Dendritic cell treated with granulocyte-macrophage colony-stimulating factor and Interleukin-4, amounts not matched to agents 40 ng/mL and 50 ng/mL, for 4 days (primary cell): ENCODE results near the gene TRIM54.
"Not testable (repeated sequence)": the region's sequence is repeated elsewhere in the genome, so short reads cannot be mapped to it uniquely, and the experiment has no call there.

Experiments
- H3K27ac Mint-ChIP-seq: one replicate; pipeline ENCODE4 v1.8.0; 2022; ENCODE audit warnings: mild to moderate bottlenecking, mixed read lengths
- H3K27me3 Mint-ChIP-seq: one replicate; pipeline ENCODE4 v1.8.0; 2022; ENCODE audit warnings: mild to moderate bottlenecking, mixed read lengths
- H3K36me3 Mint-ChIP-seq: one replicate; pipeline ENCODE4 v1.8.0; 2022; ENCODE audit warnings: low read depth, mixed read lengths
- H3K4me1 Mint-ChIP-seq: one replicate; pipeline ENCODE4 v1.8.0; 2022; ENCODE audit warnings: low read depth, mixed read lengths
- H3K4me3 Mint-ChIP-seq: one replicate; pipeline ENCODE4 v1.8.0; 2022; ENCODE audit warnings: mild to moderate bottlenecking, moderate library complexity, mixed read lengths
- H3K9me3 Mint-ChIP-seq: one replicate; pipeline ENCODE4 v1.8.0; 2022; ENCODE audit warnings: mixed read lengths
- intact Hi-C: fragments of 100-400 bp; cut with micrococcal nuclease; formaldehyde crosslinking; loops from one replicate; pipeline ENCODE4 v1.15.0; 2022

TRIM54 gene

DNA sequence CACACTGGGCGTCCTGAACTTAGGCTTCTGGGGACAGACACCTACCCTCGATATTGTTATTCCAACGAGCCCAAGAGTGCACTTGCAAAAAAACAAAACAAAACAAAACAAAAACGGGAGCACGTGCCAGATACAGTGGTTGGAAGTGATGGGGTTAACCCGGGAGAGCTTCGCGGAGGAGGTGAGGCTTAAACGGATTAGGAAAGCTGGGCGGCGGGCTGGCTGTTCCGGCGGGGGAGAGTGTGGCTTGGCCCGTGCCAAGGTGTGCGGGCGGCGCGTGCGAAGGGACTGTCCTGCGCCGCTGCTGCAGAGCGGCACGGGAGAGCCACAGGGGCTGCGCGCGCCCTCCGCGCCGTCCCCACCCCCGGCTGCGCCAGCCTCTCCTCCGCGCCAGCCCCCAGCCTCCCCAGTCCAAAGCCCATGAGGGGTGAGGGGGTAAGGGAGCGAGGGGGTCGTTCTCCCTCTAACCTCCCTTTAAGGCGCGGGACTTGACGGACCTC lies 17.9 kb upstream of the TRIM54 start:
- no peaks in the 10 kb centered on the region for H3K9me3 Mint-ChIP-seq
- H3K36me3 Mint-ChIP-seq = no peaks in the 10 kb centered on the region
- intact Hi-C loops = no loop called here
- H3K4me3 Mint-ChIP-seq = peak overlapping the region; percentile 78
- H3K4me1 Mint-ChIP-seq = peaks cover 20% of the 10 kb centered on the region
- peaks cover 32% of the 10 kb centered on the region for H3K27me3 Mint-ChIP-seq
- H3K27ac Mint-ChIP-seq = no peak overlapping the region

DNA sequence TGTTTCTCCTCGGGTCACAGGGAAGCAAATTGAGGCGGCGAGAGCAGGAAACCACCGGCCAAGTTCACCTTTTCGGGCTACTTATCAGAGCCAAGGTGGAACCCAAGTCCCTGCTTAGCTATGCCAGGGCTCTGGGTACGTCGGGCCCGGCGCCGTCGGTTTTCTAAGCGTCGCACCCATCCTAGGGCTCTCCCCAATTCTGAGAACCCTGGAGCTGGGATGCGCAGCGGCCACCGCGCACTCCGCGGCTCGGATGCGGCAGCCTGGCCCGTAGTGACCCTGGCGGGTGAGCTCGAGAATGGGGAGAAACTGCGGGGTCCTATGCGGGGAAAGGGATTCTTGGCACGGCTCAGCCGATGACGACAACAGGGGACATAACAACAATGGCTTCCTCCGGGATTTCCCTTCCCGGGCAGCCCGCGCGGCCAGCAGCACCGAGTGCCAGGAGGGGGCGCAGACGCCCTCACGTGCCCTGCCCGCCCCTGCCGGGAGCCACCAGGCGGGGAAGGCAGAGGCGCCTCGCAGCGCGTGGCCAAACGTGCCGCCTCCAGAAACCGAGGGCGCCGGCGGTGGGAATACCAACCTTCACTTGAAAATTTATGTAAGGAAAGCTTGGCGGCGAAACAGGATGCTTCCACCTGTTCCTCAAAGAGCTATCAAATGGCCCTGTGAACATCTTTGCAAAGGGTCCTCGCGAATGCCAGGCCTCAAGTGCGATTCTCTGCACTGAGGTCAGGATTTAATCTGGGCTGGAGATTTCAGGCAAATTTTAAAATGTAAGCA lies 17.3 kb upstream of the TRIM54 start:
- Mint-ChIP-seq H3K9me3 (no peaks in the 10 kb centered on the region), H3K27ac (no peak overlapping the region), H3K4me3 (peak overlapping the region; percentile 78), H3K27me3 (peaks cover 31% of the 10 kb centered on the region), H3K4me1 (peaks cover 20% of the 10 kb centered on the region), H3K36me3 (no peaks in the 10 kb centered on the region)
- intact Hi-C loops = no loop called here

DNA sequence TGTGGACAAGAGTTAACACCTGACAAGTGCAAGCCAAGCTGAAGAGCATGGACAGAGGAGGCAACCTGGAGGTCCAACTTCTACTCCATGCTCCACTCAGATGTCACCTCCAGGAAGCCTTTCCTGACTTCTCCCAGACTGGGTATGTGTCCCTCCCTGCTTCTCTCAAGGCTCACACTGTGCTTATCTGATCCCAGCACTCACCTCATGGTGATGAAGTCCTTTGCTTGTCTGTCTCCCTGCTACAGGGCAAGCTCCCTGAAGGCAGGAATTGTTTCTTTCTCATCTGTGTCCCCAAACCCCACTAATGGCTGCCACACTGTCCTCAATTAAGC lies 16.7 kb upstream of the TRIM54 start:
- intact Hi-C loops = no loop called here
- Mint-ChIP-seq H3K36me3 (no peaks in the 10 kb centered on the region), H3K4me3 (no peak overlapping the region), H3K4me1 (peaks cover 20% of the 10 kb centered on the region), H3K9me3 (no peaks in the 10 kb centered on the region), H3K27me3 (peaks cover 28% of the 10 kb centered on the region), H3K27ac (no peak overlapping the region)

DNA sequence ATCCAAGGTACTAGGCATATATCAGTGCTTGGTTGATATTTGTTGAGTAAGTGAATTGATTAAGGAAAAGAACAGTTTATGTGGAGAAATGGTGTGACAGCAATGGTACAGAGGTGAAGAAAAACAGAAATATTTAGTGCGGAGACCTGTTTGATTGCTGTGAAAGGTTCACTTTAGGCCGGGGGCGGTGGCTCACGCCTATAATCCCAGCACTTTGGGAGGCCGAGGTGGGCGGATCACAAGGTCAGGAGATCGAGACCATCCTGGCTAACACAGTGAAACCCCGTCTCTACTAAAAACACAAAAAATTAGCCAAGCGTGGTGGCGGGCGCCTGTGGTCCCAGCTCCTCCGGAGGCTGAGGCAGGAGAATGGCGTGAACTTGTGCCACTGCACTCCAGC lies 13.9 kb upstream of the TRIM54 start:
- H3K4me3 Mint-ChIP-seq, intact Hi-C loops, H3K27ac Mint-ChIP-seq, H3K36me3 Mint-ChIP-seq, H3K9me3 Mint-ChIP-seq: not testable (repeated sequence)
- peaks cover 18% of the 10 kb centered on the region for H3K27me3 Mint-ChIP-seq
- H3K4me1 Mint-ChIP-seq = peaks cover 11% of the 10 kb centered on the region

DNA sequence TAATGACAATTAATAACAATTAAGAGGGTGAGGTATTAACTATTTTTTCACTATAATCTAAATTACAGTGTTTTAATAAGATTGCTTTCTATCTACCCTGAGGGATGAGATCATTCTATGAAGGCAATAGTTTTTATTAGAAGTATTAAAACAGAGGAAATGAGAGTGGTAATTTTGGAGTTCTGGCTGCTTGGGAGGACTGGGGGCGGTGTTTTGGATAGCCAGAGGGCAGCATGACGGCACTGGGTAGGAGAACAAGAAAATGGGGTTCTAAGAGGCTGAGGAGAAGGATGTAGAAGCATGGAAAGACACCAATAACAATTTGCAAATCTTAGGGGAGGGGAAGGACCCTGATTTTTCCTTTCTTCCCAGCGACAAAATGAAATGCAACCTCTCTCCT lies 12.1 kb upstream of the TRIM54 start:
- H3K27me3 Mint-ChIP-seq = peaks cover 21% of the 10 kb centered on the region

DNA sequence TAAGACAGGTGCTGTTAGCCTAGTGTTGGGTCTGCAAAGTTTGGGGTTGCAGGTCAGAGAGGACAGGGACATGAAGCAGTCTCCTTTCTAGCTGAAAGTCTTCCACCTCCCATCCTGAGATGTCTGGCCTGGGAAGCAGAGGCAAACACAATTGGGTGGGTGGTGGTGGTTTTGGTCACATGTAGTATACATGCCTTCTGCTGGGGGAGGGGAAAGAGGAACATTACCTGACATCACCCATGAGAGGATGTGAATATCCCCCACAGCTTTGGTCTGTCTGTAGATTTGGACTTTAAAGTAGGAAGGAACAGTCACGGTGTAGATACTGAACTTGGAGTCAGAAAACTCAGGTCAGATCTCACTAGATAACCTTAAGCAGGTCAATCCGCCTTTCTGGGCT lies 11.6 kb upstream of the TRIM54 start:
- Mint-ChIP-seq H3K27me3 (peaks cover 21% of the 10 kb centered on the region), H3K4me1 (no peaks in the 10 kb centered on the region), H3K27ac (no peak overlapping the region), H3K36me3 (no peaks in the 10 kb centered on the region), H3K4me3 (no peak overlapping the region), H3K9me3 (no peaks in the 10 kb centered on the region)
- intact Hi-C loops = no loop called here

More for the DNA sequence above, 12.1 kb upstream of the TRIM54 start:
- no peaks in the 10 kb centered on the region for H3K4me1 Mint-ChIP-seq
- no peaks in the 10 kb centered on the region for H3K9me3 Mint-ChIP-seq
- no peaks in the 10 kb centered on the region for H3K36me3 Mint-ChIP-seq
- intact Hi-C loops = no loop called here
- H3K4me3 Mint-ChIP-seq = no peak overlapping the region
- no peak overlapping the region for H3K27ac Mint-ChIP-seq

DNA sequence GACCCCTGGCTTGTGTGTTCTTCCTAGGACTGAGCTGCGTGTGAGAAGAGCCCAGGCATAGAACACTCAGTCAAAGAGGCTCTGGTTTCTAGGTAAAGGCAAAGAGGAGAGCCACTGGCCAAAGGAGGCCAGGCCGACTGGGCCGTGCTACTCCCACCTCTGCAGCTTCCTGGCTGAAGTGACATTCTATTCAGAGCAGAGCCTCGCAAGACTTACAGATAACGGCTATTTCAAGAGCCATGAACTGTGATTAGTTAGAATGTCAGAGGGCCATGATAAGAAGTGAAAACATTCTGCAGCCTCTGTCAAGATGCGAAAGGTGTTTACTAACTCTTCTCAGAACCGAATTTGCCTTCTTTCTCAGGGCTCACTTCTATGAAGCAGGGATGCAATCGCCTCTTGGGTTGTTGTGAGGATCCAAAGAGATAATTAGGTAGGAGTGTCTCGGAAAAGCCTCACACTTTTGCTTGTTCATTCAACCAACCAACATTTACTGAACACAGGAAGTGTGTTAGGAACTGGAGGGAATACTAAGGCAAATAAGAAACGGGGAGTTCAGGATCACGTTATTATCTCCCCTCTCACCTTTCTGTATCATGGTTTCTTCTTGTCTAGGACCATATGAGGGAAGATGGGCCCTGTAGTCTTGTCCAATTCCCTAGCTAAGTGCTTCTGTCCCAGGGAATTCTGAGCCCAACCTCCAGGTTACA lies 10.4 kb upstream of the TRIM54 start:
- H3K27me3 Mint-ChIP-seq = peaks cover 22% of the 10 kb centered on the region
- no peak overlapping the region for H3K4me3 Mint-ChIP-seq
- H3K4me1 Mint-ChIP-seq = no peaks in the 10 kb centered on the region
- intact Hi-C loops = no loop called here
- H3K36me3 Mint-ChIP-seq = no peaks in the 10 kb centered on the region
- no peak overlapping the region for H3K27ac Mint-ChIP-seq
- H3K9me3 Mint-ChIP-seq = no peaks in the 10 kb centered on the region

DNA sequence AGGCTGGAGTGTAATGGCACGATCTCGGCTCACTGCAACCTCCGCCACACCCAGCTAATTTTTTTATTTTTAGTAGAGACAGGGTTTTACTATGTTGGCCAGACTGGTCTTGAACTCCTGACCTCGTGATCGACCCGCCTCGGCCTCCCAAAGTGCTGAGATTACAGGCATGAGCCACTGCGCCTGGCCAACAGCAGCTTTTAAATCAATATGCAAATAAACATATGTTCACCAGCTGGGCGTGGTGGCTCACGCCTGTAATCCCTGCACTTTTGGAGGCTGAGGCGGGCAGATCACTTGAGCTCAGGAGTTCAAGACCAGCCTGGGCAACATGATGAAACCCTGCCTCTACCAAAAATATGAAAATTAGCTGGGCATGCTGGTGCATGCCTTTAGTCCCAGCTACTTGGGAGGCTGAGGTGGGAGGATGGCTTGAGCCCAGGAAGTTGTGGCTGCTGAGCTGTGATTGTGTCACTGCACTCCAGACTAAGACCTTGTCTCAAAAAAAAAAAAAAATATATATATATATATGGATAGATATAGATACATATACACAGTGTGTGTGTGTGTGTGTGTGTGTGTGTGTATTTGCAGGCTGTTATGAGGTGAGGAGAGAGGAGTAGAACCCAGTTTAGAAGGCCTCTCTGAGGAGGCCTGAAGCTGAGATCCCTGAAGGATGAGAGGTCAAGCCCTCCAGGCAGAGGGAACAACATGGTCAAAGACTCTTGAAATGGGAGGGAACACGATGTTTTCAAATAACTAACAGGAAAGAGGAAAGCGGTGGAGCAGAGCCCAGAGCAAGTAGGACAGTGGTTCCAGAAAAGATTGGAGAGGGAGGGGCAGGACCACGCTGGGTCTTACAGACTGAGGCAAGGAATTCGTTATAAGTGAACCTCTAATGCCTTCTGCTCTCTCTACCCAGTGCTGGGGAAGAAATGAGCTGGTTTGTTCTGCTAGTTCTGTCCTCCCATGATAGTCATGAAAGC lies 9.4 kb upstream of the TRIM54 start:
- H3K9me3 Mint-ChIP-seq, H3K4me1 Mint-ChIP-seq, H3K27ac Mint-ChIP-seq, H3K4me3 Mint-ChIP-seq, H3K36me3 Mint-ChIP-seq, intact Hi-C loops: not testable (repeated sequence)
- peaks cover 29% of the 10 kb centered on the region for H3K27me3 Mint-ChIP-seq

DNA sequence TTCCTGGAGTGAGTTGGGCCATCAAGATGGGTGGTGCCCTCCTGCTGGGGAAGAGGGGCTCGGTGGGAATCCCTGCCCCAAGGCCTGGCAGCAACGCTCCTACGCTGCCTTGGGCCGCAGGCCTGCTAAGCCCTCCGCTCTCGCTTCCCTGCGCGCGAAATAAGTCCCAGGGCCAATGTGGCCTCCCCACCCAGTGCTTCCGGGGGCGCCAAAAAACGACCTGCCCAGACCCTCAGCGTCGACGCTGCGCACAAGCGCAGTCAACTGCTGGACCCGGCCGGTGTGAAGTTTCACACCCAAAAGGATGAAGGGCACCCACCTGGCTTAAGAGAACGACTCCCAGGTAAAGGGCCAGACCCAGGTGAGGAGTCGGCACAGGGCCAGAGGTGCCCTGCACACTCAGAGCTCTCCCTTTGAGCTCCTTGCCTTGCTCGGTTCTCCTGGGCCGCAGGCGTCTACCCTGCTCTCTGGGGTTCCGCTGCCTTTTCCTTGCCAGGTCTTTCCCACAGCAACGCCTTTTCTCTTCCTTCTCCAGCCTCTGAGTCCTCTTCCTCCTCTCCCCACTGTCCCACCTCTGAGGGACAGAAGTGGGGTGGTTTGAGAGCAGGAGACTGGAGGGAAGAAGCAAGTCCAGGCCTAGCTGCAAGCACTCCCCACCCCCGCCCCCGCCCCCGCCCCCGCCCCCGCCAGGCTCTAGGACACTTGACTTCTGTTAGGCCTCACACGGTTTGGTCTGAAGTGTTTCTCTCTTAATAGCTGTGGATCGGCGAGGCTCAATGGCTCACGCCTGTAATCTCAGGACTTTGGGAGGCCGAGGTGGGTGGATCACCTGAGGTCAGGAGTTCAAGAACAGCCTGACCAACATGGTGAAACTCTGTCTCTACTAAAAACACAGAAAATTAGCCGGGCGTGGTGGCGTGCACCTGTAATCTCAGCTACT lies 6.7 kb upstream of the TRIM54 start, which contains the start of gene DNAJC5G:
DNAJC5G (plus strand) TSS at position 223 of the 940 bp plus-strand sequence. CDS start 1,296 bp downstream, outside the sequence.
- no peaks in the 10 kb centered on the region for H3K9me3 Mint-ChIP-seq
- peaks cover 6% of the 10 kb centered on the region for H3K4me1 Mint-ChIP-seq
- H3K4me3 Mint-ChIP-seq = no peak within 1 kb of the TSS
- peaks cover 26% of the 10 kb centered on the region for H3K27me3 Mint-ChIP-seq
- H3K36me3 Mint-ChIP-seq = no peaks in the 10 kb centered on the region
- intact Hi-C loops = no loop called here
- no peak within 1 kb of the TSS for H3K27ac Mint-ChIP-seq

DNA sequence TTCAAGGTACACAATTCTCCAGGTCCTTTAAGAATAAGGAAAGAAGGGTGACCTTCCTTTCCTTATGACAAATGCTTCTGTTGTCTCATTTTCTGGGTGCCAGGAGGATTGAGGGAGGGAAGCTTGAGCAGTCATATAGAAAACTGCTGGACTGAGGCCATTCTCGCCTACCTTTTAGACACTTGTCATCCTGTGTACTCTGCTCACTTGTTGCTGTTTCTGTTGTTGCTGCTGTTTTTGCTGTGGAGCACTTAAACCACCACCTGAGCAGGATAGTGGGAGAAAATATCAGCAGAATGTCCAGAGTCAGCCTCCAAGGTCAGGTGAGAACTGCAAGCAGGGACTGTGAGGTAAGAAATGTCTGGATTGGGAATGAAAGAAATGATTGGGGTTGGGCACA lies 4.2 kb upstream of the TRIM54 start:
- Mint-ChIP-seq H3K27me3 (peaks cover 27% of the 10 kb centered on the region), H3K27ac (no peak overlapping the region), H3K4me3 (no peak overlapping the region), H3K4me1 (peaks cover 6% of the 10 kb centered on the region), H3K36me3 (no peaks in the 10 kb centered on the region), H3K9me3 (no peaks in the 10 kb centered on the region)
- intact Hi-C loops = no loop called here

DNA sequence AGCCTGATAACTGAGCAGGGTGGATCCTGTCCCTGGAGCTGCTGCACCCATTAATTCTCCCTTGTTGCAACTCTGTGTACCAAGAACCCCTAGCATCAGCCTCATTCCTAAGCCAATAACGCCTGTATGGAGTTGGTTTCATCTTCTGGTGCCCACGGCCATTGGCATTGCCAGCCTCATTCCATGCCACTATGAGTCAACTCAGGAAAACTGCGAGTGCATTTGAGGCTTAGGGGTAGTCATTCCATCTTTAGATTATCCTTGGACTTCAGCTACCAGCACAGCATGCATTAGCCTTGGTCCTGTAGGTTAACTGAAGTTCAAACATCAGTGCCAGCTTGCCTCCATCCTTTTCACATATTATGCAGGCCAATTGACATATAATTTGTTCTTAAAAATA lies 1.4 kb upstream of the TRIM54 start:
- intact Hi-C loops = loop anchor here (1.0 kb wide), 2 partner anchors 31 to 183 kb away; no protein-coding TSS in a partner anchor
- no peaks in the 10 kb centered on the region for H3K36me3 Mint-ChIP-seq
- H3K9me3 Mint-ChIP-seq = no peaks in the 10 kb centered on the region
- peaks cover 23% of the 10 kb centered on the region for H3K27me3 Mint-ChIP-seq
- H3K4me1 Mint-ChIP-seq = peaks cover 10% of the 10 kb centered on the region
- H3K27ac Mint-ChIP-seq = no peak overlapping the region
- no peak overlapping the region for H3K4me3 Mint-ChIP-seq

DNA sequence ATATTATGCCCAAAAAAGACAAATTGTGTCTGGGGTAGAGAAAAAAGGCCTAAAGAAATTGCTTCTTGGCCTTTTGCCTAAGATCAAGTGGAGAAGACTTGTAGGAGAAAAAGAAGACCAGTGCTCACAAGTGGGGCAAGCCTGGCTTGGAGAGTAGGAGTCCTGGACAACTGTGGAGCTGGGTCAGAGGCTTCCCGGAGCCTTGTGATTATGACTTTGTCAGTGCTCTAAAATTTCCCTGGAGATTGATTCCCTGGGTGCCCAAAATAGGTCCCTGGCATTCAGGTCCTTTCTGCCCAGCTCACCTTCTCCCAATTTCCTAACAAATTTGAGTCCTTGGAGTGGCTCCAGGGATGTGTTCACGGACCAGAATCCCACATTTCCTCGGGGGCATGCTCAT lies 787 bp upstream of the TRIM54 start:
- H3K27me3 Mint-ChIP-seq = peaks cover 25% of the 10 kb centered on the region
- no peak overlapping the region for H3K27ac Mint-ChIP-seq
- intact Hi-C loops = no loop called here
- H3K4me3 Mint-ChIP-seq = no peak overlapping the region
- H3K36me3 Mint-ChIP-seq = no peaks in the 10 kb centered on the region
- H3K9me3 Mint-ChIP-seq = no peaks in the 10 kb centered on the region
- peaks cover 10% of the 10 kb centered on the region for H3K4me1 Mint-ChIP-seq

DNA sequence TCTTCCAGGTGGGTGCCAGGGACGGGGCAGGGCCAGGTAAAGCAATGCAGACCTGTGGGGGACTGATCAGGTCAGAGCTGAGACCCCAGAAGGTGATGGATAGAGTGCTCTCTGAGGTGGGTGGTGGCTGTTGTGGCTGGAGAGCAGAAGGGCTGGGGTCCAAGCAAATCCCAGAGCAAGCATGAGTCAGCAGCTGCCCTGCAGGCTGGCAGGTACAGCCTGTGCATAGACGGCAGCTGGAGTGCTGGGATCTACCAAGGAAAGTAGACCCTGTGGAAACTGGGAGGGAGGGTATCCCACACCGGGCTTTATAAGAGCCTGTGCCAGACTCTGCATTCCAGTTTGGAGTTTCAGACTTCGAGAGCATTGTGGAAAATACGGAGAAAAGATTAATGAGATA lies 663 bp downstream of the TRIM54 start:
- peaks cover 21% of the 10 kb centered on the region for H3K27me3 Mint-ChIP-seq

More for the DNA sequence above, 663 bp downstream of the TRIM54 start:
- Mint-ChIP-seq H3K4me1 (peaks cover 10% of the 10 kb centered on the region), H3K36me3 (no peaks in the 10 kb centered on the region), H3K27ac (no peak overlapping the region), H3K4me3 (no peak overlapping the region), H3K9me3 (no peaks in the 10 kb centered on the region)
- intact Hi-C loops = no loop called here
